Brain microvascular endothelial cell (primary cell): ENCODE measurements around the gene KAZN.
A peak's percentile ranks its signal among the peaks of the same experiment; 100 is the strongest.

Experiments used
- DNase-seq: peaks from one replicate; pipeline ENCODE4 v3.0.0-alpha.2; 2020
- H3K27ac ChIP-seq: fragments of 250-450 bp; sonication (Bioruptor Pico); 2 replicates; pipeline ENCODE4 v1.5.1; 2020; ENCODE audit warnings: mild to moderate bottlenecking, moderate library complexity
- H3K27me3 ChIP-seq: fragments of 250-450 bp; sonication (Bioruptor Pico); replicated peaks from 2 replicates; pipeline ENCODE4 v1.5.1; 2020; ENCODE audit warnings: mild to moderate bottlenecking
- H3K36me3 ChIP-seq: fragments of 250-450 bp; sonication (Bioruptor Pico); replicated peaks from 2 replicates; pipeline ENCODE4 v1.5.1; 2020; ENCODE audit warnings: mild to moderate bottlenecking
- H3K4me3 ChIP-seq: 2 replicates; pipeline ENCODE4 v1.5.1; 2011; ENCODE audit warnings: low read depth, mild to moderate bottlenecking, control low read depth, low read length, moderate library complexity
- in situ Hi-C: cut with HindIII; loops from 2 replicates; pipeline ENCODE4 v1.10.0; 2017; ENCODE audit warnings: low sequenced_read_pairs, low pct_ligation_motif_present
- TF ChIP-seq, protein P1 (sequence below): IDR thresholded peaks from 2 replicates; pipeline ENCODE4 v1.5.1; 2011; ENCODE audit warnings: low read depth, mild to moderate bottlenecking, moderate library complexity, low read length, control low read depth, inconsistent platforms; ENCODE audit errors: missing control alignments

The KAZN gene

DNA sequence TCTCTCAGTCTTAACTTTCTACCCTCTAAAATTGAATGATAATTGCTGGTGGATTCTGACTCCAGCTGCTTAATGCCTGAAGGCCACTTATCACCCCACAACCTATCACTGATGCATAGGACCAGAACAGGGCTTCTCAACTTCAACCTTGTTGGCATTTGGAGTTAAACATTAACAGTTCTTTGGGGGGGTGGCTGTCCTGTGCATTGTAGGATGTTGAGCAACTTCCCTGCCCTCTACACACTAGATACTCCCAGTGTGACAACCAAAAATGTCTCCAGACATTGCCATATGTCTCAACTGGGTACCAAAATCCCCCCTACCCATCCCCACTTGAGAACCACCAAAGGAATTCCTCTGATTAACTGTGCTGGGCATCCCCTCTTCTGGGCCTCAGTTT, 279.6 kb downstream of the KAZN start:
- Histone ChIP-seq H3K36me3 (no peaks in the 10 kb centered on the region), H3K4me3 (no peak overlapping the region), H3K27me3 (no peaks in the 10 kb centered on the region), H3K27ac (no peak overlapping the region)
- in situ Hi-C loops = no loop called here
- TF ChIP-seq, protein P1, sequence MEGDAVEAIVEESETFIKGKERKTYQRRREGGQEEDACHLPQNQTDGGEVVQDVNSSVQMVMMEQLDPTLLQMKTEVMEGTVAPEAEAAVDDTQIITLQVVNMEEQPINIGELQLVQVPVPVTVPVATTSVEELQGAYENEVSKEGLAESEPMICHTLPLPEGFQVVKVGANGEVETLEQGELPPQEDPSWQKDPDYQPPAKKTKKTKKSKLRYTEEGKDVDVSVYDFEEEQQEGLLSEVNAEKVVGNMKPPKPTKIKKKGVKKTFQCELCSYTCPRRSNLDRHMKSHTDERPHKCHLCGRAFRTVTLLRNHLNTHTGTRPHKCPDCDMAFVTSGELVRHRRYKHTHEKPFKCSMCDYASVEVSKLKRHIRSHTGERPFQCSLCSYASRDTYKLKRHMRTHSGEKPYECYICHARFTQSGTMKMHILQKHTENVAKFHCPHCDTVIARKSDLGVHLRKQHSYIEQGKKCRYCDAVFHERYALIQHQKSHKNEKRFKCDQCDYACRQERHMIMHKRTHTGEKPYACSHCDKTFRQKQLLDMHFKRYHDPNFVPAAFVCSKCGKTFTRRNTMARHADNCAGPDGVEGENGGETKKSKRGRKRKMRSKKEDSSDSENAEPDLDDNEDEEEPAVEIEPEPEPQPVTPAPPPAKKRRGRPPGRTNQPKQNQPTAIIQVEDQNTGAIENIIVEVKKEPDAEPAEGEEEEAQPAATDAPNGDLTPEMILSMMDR = no peak
- DNase-seq = no peak

DNA sequence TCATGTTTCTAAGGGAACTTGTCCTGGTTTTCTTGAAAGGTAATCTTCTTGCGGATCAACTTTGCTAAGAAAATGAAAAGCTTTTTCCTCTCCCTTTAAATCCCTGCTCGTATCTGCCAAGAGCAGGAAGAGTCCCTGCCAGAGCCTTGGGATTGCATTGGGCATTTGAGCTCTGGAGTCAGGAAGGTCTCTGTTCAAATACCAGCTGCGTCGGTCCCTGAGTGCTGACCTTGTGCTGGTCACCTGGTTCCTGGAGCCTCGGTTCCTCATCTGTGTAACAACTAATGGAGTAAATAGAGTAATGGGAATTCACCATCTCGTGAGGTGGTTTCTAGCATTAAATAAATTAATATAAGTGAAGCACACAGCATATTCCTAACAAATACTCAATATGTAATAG, 280.5 kb downstream of the KAZN start:
- TF ChIP-seq, protein P1 = no peak
- in situ Hi-C loops = no loop called here

DNA sequence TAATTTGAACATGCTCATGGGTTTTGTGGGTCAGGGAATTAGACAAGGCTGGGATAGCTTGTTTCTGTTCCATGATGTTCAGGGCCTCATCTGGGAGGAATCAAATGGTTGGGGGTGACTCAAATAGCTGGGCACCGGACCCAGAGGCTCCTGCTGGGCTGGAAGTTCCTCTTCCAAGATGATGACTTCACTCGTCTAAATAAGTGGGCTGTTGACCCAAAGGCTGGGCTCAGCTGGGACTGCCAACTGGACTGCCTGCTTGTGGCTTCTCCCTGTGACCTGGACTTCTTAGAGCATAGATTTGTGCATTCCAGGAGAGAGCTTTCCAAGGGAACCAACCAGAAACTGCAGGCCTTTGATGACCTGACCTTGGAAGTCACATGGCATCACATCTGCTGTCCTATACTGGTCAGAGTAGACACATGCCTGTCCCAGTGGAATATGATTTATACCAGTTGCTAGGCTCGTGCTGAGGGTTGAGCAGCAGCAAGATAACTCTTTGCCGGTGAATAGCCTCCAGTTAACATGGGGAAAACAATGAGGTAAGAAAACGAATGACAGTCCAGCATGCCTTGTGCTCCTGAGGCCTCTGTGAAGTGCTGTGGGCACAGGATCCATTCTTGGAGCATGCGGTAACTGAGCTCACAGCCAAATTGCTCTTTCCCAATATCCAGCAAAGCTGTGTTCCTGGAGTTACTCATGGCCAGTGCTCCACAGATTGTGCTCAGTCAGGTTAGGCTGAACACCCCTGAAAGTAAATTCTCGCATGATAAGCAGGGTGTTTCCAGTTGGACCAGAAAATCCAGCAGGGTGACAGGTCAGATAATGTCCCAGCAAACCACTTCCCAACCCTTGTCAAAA, 282.2 kb downstream of the KAZN start:
- no peaks in the 10 kb centered on the region for H3K27me3 ChIP-seq

More for the DNA sequence above, 280.5 kb downstream of the KAZN start:
- Histone ChIP-seq H3K36me3 (no peaks in the 10 kb centered on the region), H3K27me3 (no peaks in the 10 kb centered on the region), H3K4me3 (no peak overlapping the region), H3K27ac (no peak overlapping the region)
- no peak for DNase-seq

DNA sequence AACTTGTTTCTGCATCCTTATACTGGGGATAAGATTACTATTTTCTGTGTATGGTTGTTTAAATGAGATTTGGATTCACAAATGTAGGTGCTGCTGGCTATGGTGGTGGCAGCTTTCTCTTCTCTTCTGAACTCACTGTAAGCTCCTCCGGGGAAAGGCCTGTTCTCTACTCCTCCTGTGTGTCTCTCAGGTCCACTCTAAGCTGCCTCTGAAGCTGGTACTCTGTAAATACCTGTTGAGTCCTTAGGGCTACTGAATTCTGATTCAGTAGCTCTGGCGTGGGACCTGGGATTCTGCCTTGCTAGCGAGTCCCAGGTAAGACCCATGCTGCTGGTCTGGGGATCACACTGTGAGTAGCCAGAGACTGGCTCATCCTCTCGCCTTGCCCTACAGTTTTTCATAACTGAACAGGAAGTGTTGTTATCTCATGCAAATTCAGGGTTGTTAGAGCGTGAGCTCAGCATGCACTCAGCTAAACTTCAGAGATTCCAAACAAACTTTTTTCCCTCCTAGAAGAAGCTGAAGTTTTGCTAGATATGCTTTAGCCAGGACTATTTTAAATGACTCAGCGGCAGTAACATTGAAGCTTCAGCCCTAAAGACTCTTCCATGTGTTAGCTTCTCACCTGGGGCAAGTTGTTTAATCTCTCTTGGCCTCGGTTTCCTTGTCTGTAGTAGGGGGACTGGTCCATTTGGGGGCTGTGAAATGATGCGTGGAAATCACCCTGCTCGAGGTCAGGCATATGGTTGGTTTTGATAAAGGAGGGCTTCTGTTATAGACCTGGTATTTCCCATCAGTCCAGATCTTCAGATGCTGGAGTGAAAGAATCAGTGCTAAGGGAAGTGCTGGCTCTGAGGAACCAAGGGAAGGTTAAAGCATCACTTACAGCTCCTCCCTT, 283.5 kb downstream of the KAZN start:
- Histone ChIP-seq H3K4me3 (no peak overlapping the region), H3K27ac (no peak overlapping the region), H3K36me3 (no peaks in the 10 kb centered on the region), H3K27me3 (no peaks in the 10 kb centered on the region)
- DNase-seq = no peak
- TF ChIP-seq, protein P1 = no peak
- in situ Hi-C loops = no loop called here

More for the DNA sequence above, 282.2 kb downstream of the KAZN start:
- Histone ChIP-seq H3K27ac (no peak overlapping the region), H3K4me3 (no peak overlapping the region), H3K36me3 (no peaks in the 10 kb centered on the region)
- peak; percentile 13 for DNase-seq
- in situ Hi-C loops = no loop called here
- TF ChIP-seq, protein P1 = no peak

DNA sequence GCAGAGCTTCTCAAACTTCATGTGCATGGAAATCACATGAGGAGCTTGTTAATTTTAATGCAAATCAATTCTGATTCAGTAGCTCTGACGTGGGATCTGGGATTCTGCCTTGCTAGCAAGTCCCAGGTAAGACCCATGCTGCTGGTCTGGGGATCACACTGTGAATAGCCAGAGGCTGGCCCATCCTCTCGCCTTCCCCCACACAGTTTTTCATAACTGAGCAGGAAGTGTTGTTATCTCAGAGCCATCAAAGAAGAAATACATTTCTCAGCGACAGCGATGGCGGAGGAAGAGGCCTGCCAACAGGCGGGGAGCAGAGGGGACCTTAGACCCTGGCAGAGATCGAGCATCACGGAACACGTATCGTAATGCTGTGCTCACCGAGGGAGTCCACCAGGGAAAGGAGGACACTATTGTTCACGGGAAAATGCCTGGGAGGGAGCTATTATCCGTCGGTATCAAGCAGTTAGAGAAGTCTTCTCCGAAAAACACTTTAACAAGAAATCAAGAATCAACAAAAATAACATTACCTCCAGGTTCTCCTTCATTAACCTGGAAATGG, 286.2 kb downstream of the KAZN start:
- H3K36me3 ChIP-seq = no peaks in the 10 kb centered on the region
- TF ChIP-seq, protein P1 = no peak
- no peak overlapping the region for H3K4me3 ChIP-seq
- no peak overlapping the region for H3K27ac ChIP-seq
- no peaks in the 10 kb centered on the region for H3K27me3 ChIP-seq
- DNase-seq = no peak
- in situ Hi-C loops = no loop called here
